GM23338 (cell line): ENCODE data around the gene PAGR1. TPM values are rescaled to one million over a fixed set of nuclear protein-coding genes. Genes with fewer than 3 reads are reported as not detected.
A peak's percentile ranks its signal among the peaks of the same experiment; 100 is the strongest.

Experiments
- ATAC-seq: fragments of 200-7000 bp; cut with Tn5 transposase; 3 replicates; pipeline ENCODE4 v1.9.1; 2020
- DNase-seq: peaks from one replicate; pipeline ENCODE4 v3.0.0-alpha.2; 2015; ENCODE audit warnings: low spot score
- H2AFZ ChIP-seq: fragments of 200-600 bp; sonication (generic); 2 replicates; pipeline ENCODE4 v1.8.0; 2016; ENCODE audit warnings: antibody characterized with exemption, mild to moderate bottlenecking, moderate library complexity
- H3F3A ChIP-seq: fragments of 200-600 bp; sonication (generic); replicated peaks from 2 replicates; pipeline ENCODE4 v1.8.0; 2017; ENCODE audit warnings: antibody characterized with exemption, mixed run types, low read depth
- H3K27ac ChIP-seq: fragments of 200-600 bp; sonication (generic); 2 replicates; pipeline ENCODE4 v1.6.1; 2016; ENCODE audit warnings: low read depth
- H3K27me3 ChIP-seq: fragments of 200-600 bp; sonication (generic); 2 replicates; pipeline ENCODE4 v1.8.0; 2016; ENCODE audit warnings: mild to moderate bottlenecking, mixed run types, moderate library complexity; ENCODE audit not compliant: insufficient read depth
- H3K36me3 ChIP-seq: fragments of 200-600 bp; sonication (generic); 2 replicates; pipeline ENCODE4 v1.8.0; 2016; ENCODE audit warnings: mild to moderate bottlenecking; ENCODE audit not compliant: insufficient read depth
- H3K4me1 ChIP-seq: fragments of 200-600 bp; sonication (generic); 2 replicates; pipeline ENCODE4 v1.8.0; 2016; ENCODE audit warnings: mild to moderate bottlenecking, moderate library complexity; ENCODE audit not compliant: insufficient read depth
- H3K4me2 ChIP-seq: fragments of 200-600 bp; sonication (generic); 2 replicates; pipeline ENCODE4 v1.7.1; 2017; ENCODE audit warnings: mixed run types
- H3K4me3 ChIP-seq: fragments of 200-600 bp; sonication (generic); 2 replicates; pipeline ENCODE4 v1.6.1; 2016; ENCODE audit warnings: mixed run types
- H3K79me2 ChIP-seq: fragments of 200-600 bp; sonication (generic); replicated peaks from 2 replicates; pipeline ENCODE4 v1.8.0; 2017; ENCODE audit warnings: mild to moderate bottlenecking; ENCODE audit not compliant: insufficient read depth
- H3K9me2 ChIP-seq: fragments of 200-600 bp; sonication (generic); 2 replicates; pipeline ENCODE4 v1.8.0; 2017; ENCODE audit not compliant: insufficient read depth
- H4K20me1 ChIP-seq: fragments of 200-600 bp; sonication (generic); replicated peaks from 2 replicates; pipeline ENCODE4 v1.8.0; 2017; ENCODE audit warnings: mild to moderate bottlenecking; ENCODE audit not compliant: insufficient read depth
- H3K27ac Mint-ChIP-seq: 2 replicates; pipeline ENCODE4 v1.8.0; 2020; ENCODE audit warnings: inconsistent platforms, mild to moderate bottlenecking, moderate library complexity, mixed read lengths
- H3K27me3 Mint-ChIP-seq: 3 replicates; pipeline ENCODE4 v1.8.0; 2022; ENCODE audit warnings: low read depth, mild to moderate bottlenecking, moderate library complexity, mixed read lengths, inconsistent platforms; ENCODE audit not compliant: insufficient read depth, poor library complexity
- H3K36me3 Mint-ChIP-seq: 3 replicates; pipeline ENCODE4 v1.8.0; 2021; ENCODE audit warnings: low read depth, mild to moderate bottlenecking, inconsistent platforms, moderate library complexity, mixed read lengths
- H3K4me1 Mint-ChIP-seq: 3 replicates; pipeline ENCODE4 v1.8.0; 2020; ENCODE audit warnings: mild to moderate bottlenecking, inconsistent platforms, mixed read lengths
- H3K4me3 Mint-ChIP-seq: 3 replicates; pipeline ENCODE4 v1.8.0; 2021; ENCODE audit warnings: moderate library complexity, mild to moderate bottlenecking, inconsistent platforms, mixed read lengths
- H3K9me3 Mint-ChIP-seq: 3 replicates; pipeline ENCODE4 v1.8.0; 2020; ENCODE audit warnings: moderate library complexity, mild to moderate bottlenecking, inconsistent platforms, mixed read lengths
- CREB1 ChIP-seq: fragments of 250-450 bp; sonication (Bioruptor Pico); IDR thresholded peaks from 2 replicates; pipeline ENCODE4 v1.5.0; 2020; ENCODE audit warnings: low read depth, mild to moderate bottlenecking, moderate library complexity
- CTCF ChIP-seq, 2 experiments: fragments of 200-600 bp in 1 of 2; sonication (generic) in 1 of 2; conservative IDR thresholded peaks; 2 replicates each; pipeline versions ENCODE4 v1.5.1 to v1.6.1; 2016 to 2017; ENCODE audit warnings: antibody characterized with exemption in 2 of 2, low read depth in 2 of 2, mild to moderate bottlenecking in 2 of 2, moderate library complexity in 1 of 2
- EZH2phosphoT487 ChIP-seq: fragments of 200-600 bp; sonication (generic); IDR thresholded peaks from one replicate; pipeline ENCODE4 v1.8.1; 2018; ENCODE audit warnings: antibody characterized with exemption; ENCODE audit not compliant: unreplicated experiment
- NANOG ChIP-seq: IDR thresholded peaks from 2 replicates; pipeline ENCODE4 v1.6.1; 2016; ENCODE audit warnings: antibody characterized with exemption, borderline replicate concordance
- POLR2AphosphoS5 ChIP-seq: IDR thresholded peaks from 2 replicates; pipeline ENCODE4 v1.6.1; 2016; ENCODE audit warnings: antibody characterized with exemption, low read depth
- REST ChIP-seq: IDR thresholded peaks from one replicate; pipeline ENCODE4 v1.6.1; 2018; ENCODE audit warnings: antibody characterized with exemption; ENCODE audit not compliant: unreplicated experiment
- ZNF331 ChIP-seq: fragments of 250-450 bp; sonication (Bioruptor Pico); IDR thresholded peaks from 2 replicates; pipeline ENCODE4 v1.5.0; 2020; ENCODE audit warnings: low read depth, mild to moderate bottlenecking, moderate library complexity
- polyA plus RNA-seq: library from polyadenylated mRNA; unstranded; fragments of >200 nt; fragmentation: Nextera tagmentation; extraction: Ambion mirVana; gene quantifications from 2 replicates; pipeline ENCODE4 v1.2.1, GENCODE V29; 2016
- total RNA-seq: library from RNA; depleted of rRNA; stranded (reverse); fragments of >200 nt; shearing (Covaris generic); gene quantifications from 2 replicates; pipeline ENCODE4 v1.2.3, GENCODE V29; 2014
- TF ChIP-seq, protein P1 (sequence below): fragments of 250-450 bp; sonication (Bioruptor Pico); IDR thresholded peaks from 2 replicates; pipeline ENCODE4 v1.5.0; 2020; ENCODE audit warnings: mild to moderate bottlenecking, moderate library complexity
- TF ChIP-seq, protein P2 (sequence below): IDR thresholded peaks from 2 replicates; pipeline ENCODE4 v1.6.1; 2016; ENCODE audit warnings: antibody characterized with exemption

PAGR1 gene
- total and polyA plus RNA-seq, 2 experiments from 2014 or later = 67.6 to 78.7 TPM

GRCh38 chr16:29808219-29808900 lies 7.6 kb upstream of the PAGR1 start (continued):
- TF ChIP-seq, protein P1, sequence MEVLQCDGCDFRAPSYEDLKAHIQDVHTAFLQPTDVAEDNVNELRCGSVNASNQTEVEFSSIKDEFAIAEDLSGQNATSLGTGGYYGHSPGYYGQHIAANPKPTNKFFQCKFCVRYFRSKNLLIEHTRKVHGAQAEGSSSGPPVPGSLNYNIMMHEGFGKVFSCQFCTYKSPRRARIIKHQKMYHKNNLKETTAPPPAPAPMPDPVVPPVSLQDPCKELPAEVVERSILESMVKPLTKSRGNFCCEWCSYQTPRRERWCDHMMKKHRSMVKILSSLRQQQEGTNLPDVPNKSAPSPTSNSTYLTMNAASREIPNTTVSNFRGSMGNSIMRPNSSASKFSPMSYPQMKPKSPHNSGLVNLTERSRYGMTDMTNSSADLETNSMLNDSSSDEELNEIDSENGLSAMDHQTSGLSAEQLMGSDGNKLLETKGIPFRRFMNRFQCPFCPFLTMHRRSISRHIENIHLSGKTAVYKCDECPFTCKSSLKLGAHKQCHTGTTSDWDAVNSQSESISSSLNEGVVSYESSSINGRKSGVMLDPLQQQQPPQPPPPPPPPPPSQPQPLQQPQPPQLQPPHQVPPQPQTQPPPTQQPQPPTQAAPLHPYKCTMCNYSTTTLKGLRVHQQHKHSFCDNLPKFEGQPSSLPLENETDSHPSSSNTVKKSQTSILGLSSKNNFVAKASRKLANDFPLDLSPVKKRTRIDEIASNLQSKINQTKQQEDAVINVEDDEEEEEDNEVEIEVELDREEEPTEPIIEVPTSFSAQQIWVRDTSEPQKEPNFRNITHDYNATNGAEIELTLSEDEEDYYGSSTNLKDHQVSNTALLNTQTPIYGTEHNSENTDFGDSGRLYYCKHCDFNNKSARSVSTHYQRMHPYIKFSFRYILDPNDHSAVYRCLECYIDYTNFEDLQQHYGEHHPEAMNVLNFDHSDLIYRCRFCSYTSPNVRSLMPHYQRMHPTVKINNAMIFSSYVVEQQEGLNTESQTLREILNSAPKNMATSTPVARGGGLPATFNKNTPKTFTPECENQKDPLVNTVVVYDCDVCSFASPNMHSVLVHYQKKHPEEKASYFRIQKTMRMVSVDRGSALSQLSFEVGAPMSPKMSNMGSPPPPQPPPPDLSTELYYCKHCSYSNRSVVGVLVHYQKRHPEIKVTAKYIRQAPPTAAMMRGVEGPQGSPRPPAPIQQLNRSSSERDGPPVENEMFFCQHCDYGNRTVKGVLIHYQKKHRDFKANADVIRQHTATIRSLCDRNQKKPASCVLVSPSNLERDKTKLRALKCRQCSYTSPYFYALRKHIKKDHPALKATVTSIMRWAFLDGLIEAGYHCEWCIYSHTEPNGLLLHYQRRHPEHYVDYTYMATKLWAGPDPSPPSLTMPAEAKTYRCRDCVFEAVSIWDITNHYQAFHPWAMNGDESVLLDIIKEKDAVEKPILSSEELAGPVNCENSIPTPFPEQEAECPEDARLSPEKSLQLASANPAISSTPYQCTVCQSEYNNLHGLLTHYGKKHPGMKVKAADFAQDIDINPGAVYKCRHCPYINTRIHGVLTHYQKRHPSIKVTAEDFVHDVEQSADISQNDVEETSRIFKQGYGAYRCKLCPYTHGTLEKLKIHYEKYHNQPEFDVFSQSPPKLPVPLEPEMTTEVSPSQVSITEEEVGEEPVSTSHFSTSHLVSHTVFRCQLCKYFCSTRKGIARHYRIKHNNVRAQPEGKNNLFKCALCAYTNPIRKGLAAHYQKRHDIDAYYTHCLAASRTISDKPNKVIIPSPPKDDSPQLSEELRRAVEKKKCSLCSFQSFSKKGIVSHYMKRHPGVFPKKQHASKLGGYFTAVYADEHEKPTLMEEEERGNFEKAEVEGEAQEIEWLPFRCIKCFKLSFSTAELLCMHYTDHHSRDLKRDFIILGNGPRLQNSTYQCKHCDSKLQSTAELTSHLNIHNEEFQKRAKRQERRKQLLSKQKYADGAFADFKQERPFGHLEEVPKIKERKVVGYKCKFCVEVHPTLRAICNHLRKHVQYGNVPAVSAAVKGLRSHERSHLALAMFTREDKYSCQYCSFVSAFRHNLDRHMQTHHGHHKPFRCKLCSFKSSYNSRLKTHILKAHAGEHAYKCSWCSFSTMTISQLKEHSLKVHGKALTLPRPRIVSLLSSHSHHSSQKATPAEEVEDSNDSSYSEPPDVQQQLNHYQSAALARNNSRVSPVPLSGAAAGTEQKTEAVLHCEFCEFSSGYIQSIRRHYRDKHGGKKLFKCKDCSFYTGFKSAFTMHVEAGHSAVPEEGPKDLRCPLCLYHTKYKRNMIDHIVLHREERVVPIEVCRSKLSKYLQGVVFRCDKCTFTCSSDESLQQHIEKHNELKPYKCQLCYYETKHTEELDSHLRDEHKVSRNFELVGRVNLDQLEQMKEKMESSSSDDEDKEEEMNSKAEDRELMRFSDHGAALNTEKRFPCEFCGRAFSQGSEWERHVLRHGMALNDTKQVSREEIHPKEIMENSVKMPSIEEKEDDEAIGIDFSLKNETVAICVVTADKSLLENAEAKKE (CRISPR knock-in tag) = no peak
- no peak for TF ChIP-seq NANOG

GRCh38 chr16:29809031-29809747 lies 6.8 kb upstream of the PAGR1 start:
- Histone ChIP-seq H2AFZ (no peak overlapping the region), H3K4me1 (peaks cover 53% of the 10 kb centered on the region), H3K4me2 (peak overlapping the region; percentile 97), H4K20me1 (peaks cover 13% of the 10 kb centered on the region; the same call in 1 of the 2 replicates), H3K9me2 (no peaks in the 10 kb centered on the region), H3K36me3 (peaks cover 9% of the 10 kb centered on the region; the same call in 1 of the 2 replicates), H3K27me3 (no peaks in the 10 kb centered on the region), H3K79me2 (peaks cover 28% of the 10 kb centered on the region), H3F3A (peaks cover 41% of the 10 kb centered on the region), H3K27ac (peak overlapping the region; percentile 88), H3K4me3 (peak overlapping the region; percentile 87; the same call in 1 of the 2 replicates)
- peak overlapping the region; percentile 86 for H3K4me3 Mint-ChIP-seq
- H3K36me3 Mint-ChIP-seq = peaks cover 37% of the 10 kb centered on the region
- DNase-seq (no peak), ATAC-seq (no peak)
- H3K27me3 Mint-ChIP-seq = peaks cover 42% of the 10 kb centered on the region
- peaks cover 50% of the 10 kb centered on the region for H3K4me1 Mint-ChIP-seq
- H3K9me3 Mint-ChIP-seq = peaks cover 3% of the 10 kb centered on the region
- H3K27ac Mint-ChIP-seq = peak overlapping the region; percentile 79; the same call in 1 of the 2 replicates
- no peak for TF ChIP-seq CREB1 (CRISPR knock-in tag)
- no peak for TF ChIP-seq REST
- TF ChIP-seq CTCF (conservative IDR thresholded peaks at IDR 0.05; ENCODE audit: low read depth in 2 of 2) = no peak
- no peak for TF ChIP-seq ZNF331 (CRISPR knock-in tag)
- TF ChIP-seq EZH2phosphoT487 = no peak
- no peak for TF ChIP-seq POLR2AphosphoS5
- TF ChIP-seq, protein P2, sequence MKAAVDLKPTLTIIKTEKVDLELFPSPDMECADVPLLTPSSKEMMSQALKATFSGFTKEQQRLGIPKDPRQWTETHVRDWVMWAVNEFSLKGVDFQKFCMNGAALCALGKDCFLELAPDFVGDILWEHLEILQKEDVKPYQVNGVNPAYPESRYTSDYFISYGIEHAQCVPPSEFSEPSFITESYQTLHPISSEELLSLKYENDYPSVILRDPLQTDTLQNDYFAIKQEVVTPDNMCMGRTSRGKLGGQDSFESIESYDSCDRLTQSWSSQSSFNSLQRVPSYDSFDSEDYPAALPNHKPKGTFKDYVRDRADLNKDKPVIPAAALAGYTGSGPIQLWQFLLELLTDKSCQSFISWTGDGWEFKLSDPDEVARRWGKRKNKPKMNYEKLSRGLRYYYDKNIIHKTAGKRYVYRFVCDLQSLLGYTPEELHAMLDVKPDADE = no peak
